Measurements from ENCODE around the gene CMTM3.
"Not testable (repeated sequence)": the region's sequence is repeated elsewhere in the genome, so short reads cannot be mapped to it uniquely, and the experiment has no call there.

The CMTM3 gene

GRCh38 chr16:66608241-66609138 lies 4.0 kb downstream of the CMTM3 start:
- peak; percentile 61 to 79 (median 74) for DNase-seq (ENCODE audit: low read depth in 4 of 4, low spot score in 1 of 4)

GRCh38 chr16:66609139-66609510 lies 4.6 kb downstream of the CMTM3 start:
- DNase-seq (ENCODE audit: low read depth in 4 of 4, low spot score in 1 of 4), result no peak

- DNase-seq (ENCODE audit: low read depth in 4 of 4, low spot score in 1 of 4), result no peak
Measured at GRCh38 chr16:66610111-66610820, 5.8 kb downstream of the CMTM3 start.

GRCh38 chr16:66611911-66612310 lies 7.4 kb downstream of the CMTM3 start:
- not testable (repeated sequence) for DNase-seq (ENCODE audit: low read depth in 4 of 4, low spot score in 1 of 4)

GRCh38 chr16:66612422-66612821 lies 7.9 kb downstream of the CMTM3 start:
- no peak for DNase-seq (ENCODE audit: low read depth in 4 of 4, low spot score in 1 of 4)

GRCh38 chr16:66614161-66614802 lies 9.8 kb downstream of the CMTM3 start:
- no peak for DNase-seq (ENCODE audit: low read depth in 4 of 4, low spot score in 1 of 4)

GRCh38 chr16:66616169-66616568 lies 11.7 kb downstream of the CMTM3 start:
- DNase-seq (ENCODE audit: low read depth in 4 of 4, low spot score in 1 of 4), result no peak

GRCh38 chr16:66616592-66616991 lies 12.1 kb downstream of the CMTM3 start:
- DNase-seq (ENCODE audit: low read depth in 4 of 4, low spot score in 1 of 4), result no peak

- no peak for DNase-seq (ENCODE audit: low read depth in 4 of 4, low spot score in 1 of 4)
Measured at GRCh38 chr16:66617010-66617434, 12.5 kb downstream of the CMTM3 start.

GRCh38 chr16:66617728-66618127 lies 13.2 kb downstream of the CMTM3 start:
- no peak for DNase-seq (ENCODE audit: low read depth in 4 of 4, low spot score in 1 of 4)

GRCh38 chr16:66618588-66619375 lies 14.3 kb downstream of the CMTM3 start:
- no peak for DNase-seq (ENCODE audit: low read depth in 4 of 4, low spot score in 1 of 4)

GRCh38 chr16:66619534-66620428 lies 15.3 kb downstream of the CMTM3 start:
- no peak for DNase-seq (ENCODE audit: low read depth in 4 of 4, low spot score in 1 of 4)

- no peak for DNase-seq (ENCODE audit: low read depth in 4 of 4, low spot score in 1 of 4)
Measured at GRCh38 chr16:66620429-66620795, 15.9 kb downstream of the CMTM3 start.

GRCh38 chr16:66621973-66622372 lies 17.5 kb downstream of the CMTM3 start:
- no peak for DNase-seq (ENCODE audit: low read depth in 4 of 4, low spot score in 1 of 4)

- no peak for DNase-seq (ENCODE audit: low read depth in 4 of 4, low spot score in 1 of 4)
Measured at GRCh38 chr16:66622863-66623262, 18.4 kb downstream of the CMTM3 start.

GRCh38 chr16:66623755-66624154 lies 19.3 kb downstream of the CMTM3 start:
- no peak for DNase-seq (ENCODE audit: low read depth in 4 of 4, low spot score in 1 of 4)

GRCh38 chr16:66627611-66628378 lies 23.3 kb downstream of the CMTM3 start:
- not testable (repeated sequence) for DNase-seq (ENCODE audit: low read depth in 4 of 4, low spot score in 1 of 4)

- DNase-seq (ENCODE audit: low read depth in 4 of 4, low spot score in 1 of 4), result no peak
Measured at GRCh38 chr16:66629856-66630255, 25.4 kb downstream of the CMTM3 start.

GRCh38 chr16:66630561-66631260 lies 26.2 kb downstream of the CMTM3 start:
- DNase-seq (ENCODE audit: low read depth in 4 of 4, low spot score in 1 of 4), result not testable (repeated sequence)

All from stimulated activated CD4-positive, alpha-beta T cell treated with anti-CD3 and anti-CD28 coated beads, Interleukin-1b, Interleukin-23, amount 100 ng/mL, for 24 hours (primary cell).